Endothelial cell (in vitro differentiated cells): Measurements from ENCODE around the gene PER3. TPM values are rescaled to one million over a fixed set of nuclear protein-coding genes. Genes with fewer than 3 reads are reported as not detected.
A peak's percentile ranks its signal among the peaks of the same experiment; 100 is the strongest.

Source experiments
- DNase-seq: peaks from one replicate; pipeline ENCODE4 v3.0.0; 2021; ENCODE audit warnings: low spot score
- H3K27ac Mint-ChIP-seq: one replicate; pipeline ENCODE4 v1.8.0; 2021; ENCODE audit warnings: mixed read lengths, inconsistent platforms; ENCODE audit not compliant: unreplicated experiment
- H3K27me3 Mint-ChIP-seq: one replicate; pipeline ENCODE4 v1.8.0; 2021; ENCODE audit warnings: mild to moderate bottlenecking, moderate library complexity, mixed read lengths, inconsistent platforms; ENCODE audit not compliant: unreplicated experiment
- H3K36me3 Mint-ChIP-seq: one replicate; pipeline ENCODE4 v1.8.0; 2021; ENCODE audit warnings: mild to moderate bottlenecking, low read depth, mixed read lengths, inconsistent platforms; ENCODE audit not compliant: unreplicated experiment
- H3K4me1 Mint-ChIP-seq: one replicate; pipeline ENCODE4 v1.8.0; 2021; ENCODE audit warnings: mild to moderate bottlenecking, mixed read lengths, inconsistent platforms; ENCODE audit not compliant: unreplicated experiment
- H3K4me3 Mint-ChIP-seq: one replicate; pipeline ENCODE4 v1.8.0; 2021; ENCODE audit warnings: mild to moderate bottlenecking, mixed read lengths, inconsistent platforms; ENCODE audit not compliant: unreplicated experiment
- H3K9me3 Mint-ChIP-seq: one replicate; pipeline ENCODE4 v1.8.0; 2021; ENCODE audit warnings: mixed read lengths, inconsistent platforms; ENCODE audit not compliant: unreplicated experiment
- total RNA-seq: library from RNA; stranded (reverse); fragmentation: NEBNext Ultra II Directional; extraction: Animal tissue kit (Norgen Biotek cat#: 25700); gene quantifications from one replicate; pipeline ENCODE4 v1.2.1, GENCODE V29; 2021; ENCODE audit not compliant: unreplicated experiment
- TF ChIP-seq, protein P1 (sequence below): fragments of 200-600 bp; sonication (generic); IDR thresholded peaks from one replicate; pipeline ENCODE4 v1.5.0; 2021; ENCODE audit warnings: antibody characterized with exemption; ENCODE audit not compliant: unreplicated experiment

Gene PER3
- total RNA-seq, 1 donor from 2014 or later = 2.8 TPM

DNA sequence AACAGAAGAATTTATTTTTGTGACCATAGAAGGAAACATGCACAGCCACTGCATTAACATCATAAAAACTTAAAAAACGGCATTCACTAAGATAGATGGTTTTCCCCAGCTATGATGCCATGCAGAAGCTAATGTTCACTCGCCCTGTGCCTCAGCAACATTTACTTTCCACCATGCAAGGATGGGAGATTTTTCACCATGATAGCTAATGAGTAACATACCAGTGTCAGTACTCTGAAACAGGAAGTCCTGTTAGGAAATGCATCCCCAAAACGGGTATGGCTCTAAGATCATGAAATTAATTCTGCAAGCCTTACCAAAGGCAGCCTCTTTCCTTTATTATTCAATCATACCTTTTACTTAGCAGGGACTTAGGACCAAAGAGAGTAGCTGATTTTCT, 30.4 kb upstream of the PER3 start:
- no peaks in the 10 kb centered on the region for H3K27me3 Mint-ChIP-seq
- TF ChIP-seq, protein P1, sequence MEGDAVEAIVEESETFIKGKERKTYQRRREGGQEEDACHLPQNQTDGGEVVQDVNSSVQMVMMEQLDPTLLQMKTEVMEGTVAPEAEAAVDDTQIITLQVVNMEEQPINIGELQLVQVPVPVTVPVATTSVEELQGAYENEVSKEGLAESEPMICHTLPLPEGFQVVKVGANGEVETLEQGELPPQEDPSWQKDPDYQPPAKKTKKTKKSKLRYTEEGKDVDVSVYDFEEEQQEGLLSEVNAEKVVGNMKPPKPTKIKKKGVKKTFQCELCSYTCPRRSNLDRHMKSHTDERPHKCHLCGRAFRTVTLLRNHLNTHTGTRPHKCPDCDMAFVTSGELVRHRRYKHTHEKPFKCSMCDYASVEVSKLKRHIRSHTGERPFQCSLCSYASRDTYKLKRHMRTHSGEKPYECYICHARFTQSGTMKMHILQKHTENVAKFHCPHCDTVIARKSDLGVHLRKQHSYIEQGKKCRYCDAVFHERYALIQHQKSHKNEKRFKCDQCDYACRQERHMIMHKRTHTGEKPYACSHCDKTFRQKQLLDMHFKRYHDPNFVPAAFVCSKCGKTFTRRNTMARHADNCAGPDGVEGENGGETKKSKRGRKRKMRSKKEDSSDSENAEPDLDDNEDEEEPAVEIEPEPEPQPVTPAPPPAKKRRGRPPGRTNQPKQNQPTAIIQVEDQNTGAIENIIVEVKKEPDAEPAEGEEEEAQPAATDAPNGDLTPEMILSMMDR = no peak
- H3K4me3 Mint-ChIP-seq = no peak overlapping the region
- peaks cover 14% of the 10 kb centered on the region for H3K4me1 Mint-ChIP-seq
- no peaks in the 10 kb centered on the region for H3K9me3 Mint-ChIP-seq
- DNase-seq = no peak
- H3K36me3 Mint-ChIP-seq = no peaks in the 10 kb centered on the region
- H3K27ac Mint-ChIP-seq = no peak overlapping the region

DNA sequence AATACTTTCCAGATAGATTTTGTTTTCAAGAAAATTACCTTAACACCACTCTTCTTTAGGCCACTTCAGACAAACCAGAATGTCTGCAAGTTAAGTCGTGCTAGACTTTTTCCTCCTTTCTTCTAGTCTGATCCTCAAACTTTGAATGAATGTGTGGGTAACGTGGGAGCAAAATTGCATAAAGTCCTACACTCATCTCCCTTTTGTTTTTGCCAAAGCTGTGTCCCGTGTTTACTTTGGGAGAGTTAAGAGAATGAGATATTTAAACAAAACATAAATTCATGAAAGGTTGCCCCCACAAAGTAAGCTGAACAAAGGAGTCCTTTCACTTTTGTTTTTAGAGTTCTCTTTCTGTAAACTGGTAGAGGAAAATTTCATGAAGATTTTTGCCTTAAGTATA, 29.9 kb upstream of the PER3 start:
- Mint-ChIP-seq H3K36me3 (no peaks in the 10 kb centered on the region), H3K4me3 (no peak overlapping the region), H3K27me3 (no peaks in the 10 kb centered on the region), H3K9me3 (no peaks in the 10 kb centered on the region), H3K4me1 (peaks cover 14% of the 10 kb centered on the region), H3K27ac (no peak overlapping the region)
- no peak for DNase-seq
- TF ChIP-seq, protein P1 = no peak

DNA sequence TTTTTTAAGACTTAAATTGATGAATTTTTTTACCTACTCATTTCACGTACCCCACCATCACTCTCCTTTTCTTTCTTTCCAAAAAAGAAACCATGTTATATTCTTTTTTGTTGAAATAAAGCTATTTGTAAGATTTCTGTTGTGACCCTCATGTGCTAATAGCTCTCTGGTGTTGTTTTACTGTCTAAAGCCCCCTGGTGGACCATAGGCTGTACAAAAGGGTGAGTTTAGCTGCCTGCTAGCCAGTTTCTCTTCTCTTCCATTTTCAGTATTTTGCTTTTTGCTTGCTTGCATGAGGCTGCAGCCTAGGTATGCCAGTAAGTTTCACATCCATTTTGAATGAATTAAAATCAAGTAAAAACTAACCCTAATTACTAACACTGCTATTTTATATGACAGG, 28.6 kb upstream of the PER3 start:
- Mint-ChIP-seq H3K36me3 (no peaks in the 10 kb centered on the region), H3K27me3 (no peaks in the 10 kb centered on the region), H3K27ac (no peak overlapping the region), H3K4me1 (peaks cover 14% of the 10 kb centered on the region), H3K4me3 (no peak overlapping the region), H3K9me3 (no peaks in the 10 kb centered on the region)
- TF ChIP-seq, protein P1 = no peak
- DNase-seq = peak; percentile 23

DNA sequence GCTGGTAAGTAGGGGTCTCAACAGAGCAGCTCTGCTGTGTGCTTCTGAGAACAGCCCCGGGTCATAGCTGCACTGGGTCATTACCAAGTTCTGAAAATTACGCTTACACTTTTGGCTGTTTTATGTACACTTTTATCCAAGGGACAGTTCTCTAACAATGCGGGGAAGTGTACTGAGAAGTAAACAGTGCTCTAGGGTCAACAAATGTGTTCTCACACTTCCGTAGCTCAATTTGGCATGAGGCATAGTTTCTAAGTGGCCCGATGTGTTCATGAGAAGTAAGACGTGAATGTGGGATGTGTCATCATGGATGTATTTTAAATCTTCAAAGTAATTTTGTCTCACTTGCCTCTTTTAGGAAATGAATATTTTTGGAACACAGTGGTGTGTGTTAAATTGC, 23.8 kb upstream of the PER3 start:
- no peak for DNase-seq
- Mint-ChIP-seq H3K4me1 (no peaks in the 10 kb centered on the region), H3K27me3 (no peaks in the 10 kb centered on the region), H3K27ac (no peak overlapping the region), H3K4me3 (no peak overlapping the region), H3K36me3 (no peaks in the 10 kb centered on the region), H3K9me3 (no peaks in the 10 kb centered on the region)
- TF ChIP-seq, protein P1 = no peak

DNA sequence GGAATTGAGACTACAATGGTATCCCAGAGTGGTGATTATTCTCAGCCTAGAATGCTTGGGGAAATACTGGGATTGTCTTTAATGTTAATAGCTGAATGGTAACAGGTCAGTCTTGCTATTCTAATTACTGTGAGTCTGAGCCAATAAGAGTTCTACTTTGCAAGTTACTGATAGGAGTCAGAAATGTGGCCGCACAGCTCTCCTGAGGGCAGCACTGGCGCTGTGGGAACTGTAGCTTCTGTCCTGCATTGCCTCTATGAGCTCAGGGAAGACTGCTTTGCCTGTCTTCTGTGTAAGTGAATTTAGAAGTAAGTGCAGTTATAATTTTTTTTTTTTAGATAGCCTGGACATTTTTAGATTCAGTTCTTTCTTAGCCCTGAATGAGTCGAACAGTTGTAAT, 23.0 kb upstream of the PER3 start:
- Mint-ChIP-seq H3K27ac (no peak overlapping the region), H3K4me3 (no peak overlapping the region), H3K9me3 (no peaks in the 10 kb centered on the region), H3K27me3 (no peaks in the 10 kb centered on the region), H3K4me1 (no peaks in the 10 kb centered on the region), H3K36me3 (no peaks in the 10 kb centered on the region)
- DNase-seq = no peak
- TF ChIP-seq, protein P1 = no peak
